GM20000 (cell line): ENCODE data around the gene TTLL5.
A peak's percentile ranks its signal among the peaks of the same experiment; 100 is the strongest.

Source experiments
- DNase-seq: peaks from one replicate; pipeline ENCODE4 v3.0.0; 2012; ENCODE audit warnings: low spot score
- CTCF ChIP-seq: IDR thresholded peaks from 2 replicates; pipeline ENCODE4 v1.5.1; 2012; ENCODE audit warnings: mild to moderate bottlenecking, control low read depth; ENCODE audit errors: extremely low read depth, missing control alignments

The TTLL5 gene

GRCh38 chr14:75864352-75864751 is 203.3 kb downstream of the TTLL5 start:
- DNase-seq = no peak
- no peak for TF ChIP-seq CTCF

- TF ChIP-seq CTCF = no peak
- no peak for DNase-seq
These were observed 204.5 kb downstream of the TTLL5 start for GRCh38 chr14:75865531-75865930.

- no peak for TF ChIP-seq CTCF
These were observed 205.9 kb downstream of the TTLL5 start for GRCh38 chr14:75866970-75867369.

GRCh38 chr14:75871181-75871880 is 210.3 kb downstream of the TTLL5 start:
- no peak for DNase-seq
- TF ChIP-seq CTCF = no peak

More at GRCh38 chr14:75866970-75867369, 205.9 kb downstream of the TTLL5 start:
- DNase-seq = no peak

GRCh38 chr14:75875958-75876357 is 214.9 kb downstream of the TTLL5 start:
- no peak for TF ChIP-seq CTCF
- peak; percentile 69 for DNase-seq

- DNase-seq = no peak
- TF ChIP-seq CTCF = no peak
These were observed 215.5 kb downstream of the TTLL5 start for GRCh38 chr14:75876530-75876929.

- DNase-seq = no peak
- no peak for TF ChIP-seq CTCF
These were observed 216.2 kb downstream of the TTLL5 start for GRCh38 chr14:75877292-75877691.
